HG02938 (cell line): ENCODE data around the gene TRIM62.
"Not testable (repeated sequence)": the region's sequence is repeated elsewhere in the genome, so short reads cannot be mapped to it uniquely, and the experiment has no call there.

Source experiments
- ATAC-seq: cut with Tn5 transposase; IDR thresholded peaks from one replicate; pipeline ENCODE4 v1.9.1; 2021; ENCODE audit warnings: mild to moderate bottlenecking, moderate library complexity; ENCODE audit not compliant: unreplicated experiment

TRIM62 gene

DNA sequence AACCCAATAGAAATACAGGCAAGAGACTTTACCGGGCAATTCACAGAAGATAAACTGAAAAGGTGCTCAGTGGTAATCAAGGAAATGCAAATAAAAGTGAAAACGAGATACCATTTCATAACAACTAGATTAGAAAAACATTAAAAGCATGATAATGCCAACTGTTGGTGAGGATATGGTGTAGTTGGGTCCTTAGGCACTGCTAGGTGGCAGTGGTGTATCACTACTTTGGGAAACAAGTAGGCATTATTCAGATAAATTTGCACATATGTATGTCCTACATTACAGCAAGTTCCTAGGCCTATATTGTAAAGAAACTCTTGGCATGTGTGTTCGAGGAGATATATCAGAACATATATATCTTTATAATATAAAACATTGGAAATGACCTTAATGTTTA lies 69.9 kb downstream of the TRIM62 start:
- no peak for ATAC-seq

DNA sequence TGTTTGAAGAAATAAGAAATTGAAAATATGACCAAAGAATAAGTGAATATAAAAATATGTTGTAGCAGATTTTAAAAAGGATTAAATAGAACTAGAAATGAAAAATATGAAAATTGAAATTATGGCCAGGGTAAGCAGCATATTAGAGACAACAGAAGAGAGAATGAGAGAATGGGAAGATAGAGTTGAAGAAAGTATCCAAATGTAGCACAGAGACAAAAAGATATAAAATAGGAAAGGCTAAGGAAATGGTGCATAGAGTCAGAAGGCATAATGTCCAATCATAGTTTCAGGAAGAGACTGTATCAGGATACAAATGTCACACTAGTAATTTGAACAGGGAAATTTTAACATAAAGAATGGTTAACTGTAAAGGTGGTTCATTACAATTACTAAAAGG lies 71.4 kb downstream of the TRIM62 start:
- ATAC-seq = no peak

DNA sequence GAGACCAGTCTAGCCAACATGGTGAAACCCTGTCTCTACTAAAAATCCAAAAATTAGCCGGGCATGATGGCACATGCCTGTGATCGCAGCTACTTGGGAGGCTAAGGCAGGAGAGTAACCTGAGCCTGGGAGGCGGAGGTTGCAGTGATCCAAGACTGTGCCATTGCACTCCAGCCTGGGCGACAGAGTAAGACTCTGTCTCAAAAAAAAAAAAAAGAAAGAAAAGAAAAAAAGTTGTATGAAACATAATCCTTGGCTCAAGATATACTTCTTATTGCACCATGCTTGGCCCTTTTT lies 81.8 kb downstream of the TRIM62 start:
- not testable (repeated sequence) for ATAC-seq

DNA sequence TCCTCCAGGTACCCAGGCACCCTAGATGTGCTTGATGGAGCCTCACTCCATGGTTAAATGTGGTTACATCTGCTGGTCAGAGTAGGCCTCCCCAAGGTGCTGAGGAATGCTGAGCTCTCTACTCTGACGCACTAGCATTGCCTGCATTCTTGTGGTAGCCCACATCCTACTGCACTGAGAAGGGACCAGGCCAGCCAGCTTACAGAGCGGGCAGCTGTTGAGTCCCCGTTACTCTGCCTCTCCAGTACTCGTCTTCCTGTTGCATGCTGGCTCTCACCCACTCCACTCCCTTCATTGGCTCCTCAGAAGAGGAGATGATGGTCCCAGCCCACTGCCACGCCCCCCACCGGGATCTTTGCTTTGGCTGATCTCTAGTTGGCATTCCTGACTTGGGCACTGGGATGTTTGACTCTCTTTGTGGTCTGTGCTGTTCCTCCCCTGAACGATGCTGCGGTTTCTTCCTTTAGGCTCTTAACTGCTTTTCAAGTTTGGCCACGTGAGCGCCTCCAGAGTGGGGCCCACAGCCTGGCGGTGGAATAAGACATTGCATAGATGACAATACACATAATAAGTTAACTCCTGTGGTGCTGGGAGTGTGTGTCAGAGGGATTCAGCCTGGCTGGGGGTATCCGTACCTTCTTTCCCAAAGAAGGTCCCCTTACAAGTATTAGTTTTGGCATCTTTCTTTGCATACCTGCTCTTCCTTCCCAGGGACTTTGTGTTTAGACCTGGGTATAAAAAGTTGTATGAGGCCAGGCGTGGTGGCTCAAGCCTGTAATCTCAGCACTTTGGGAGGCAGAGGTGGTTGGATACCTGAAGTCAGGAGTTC lies 82.3 kb downstream of the TRIM62 start:
- ATAC-seq = peak; percentile 84

DNA sequence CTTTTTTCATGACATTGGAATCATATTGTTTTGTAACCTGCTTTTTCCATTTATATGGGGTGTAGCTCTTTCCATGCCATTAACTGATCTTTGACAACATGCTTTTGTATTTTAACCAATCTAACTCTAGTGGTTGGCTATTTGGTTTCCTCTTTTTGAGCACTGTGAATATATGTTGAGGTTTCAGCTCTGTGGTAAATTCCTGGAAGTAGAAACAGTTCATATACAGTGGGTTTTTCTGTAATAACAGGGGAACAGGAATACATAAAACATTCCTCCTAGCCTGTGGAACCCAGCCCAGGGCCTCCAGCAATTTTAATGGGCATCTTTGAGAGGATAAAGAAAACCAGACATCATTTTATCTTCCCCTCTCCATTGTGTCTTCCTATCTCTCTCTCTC lies 83.5 kb downstream of the TRIM62 start:
- no peak for ATAC-seq

DNA sequence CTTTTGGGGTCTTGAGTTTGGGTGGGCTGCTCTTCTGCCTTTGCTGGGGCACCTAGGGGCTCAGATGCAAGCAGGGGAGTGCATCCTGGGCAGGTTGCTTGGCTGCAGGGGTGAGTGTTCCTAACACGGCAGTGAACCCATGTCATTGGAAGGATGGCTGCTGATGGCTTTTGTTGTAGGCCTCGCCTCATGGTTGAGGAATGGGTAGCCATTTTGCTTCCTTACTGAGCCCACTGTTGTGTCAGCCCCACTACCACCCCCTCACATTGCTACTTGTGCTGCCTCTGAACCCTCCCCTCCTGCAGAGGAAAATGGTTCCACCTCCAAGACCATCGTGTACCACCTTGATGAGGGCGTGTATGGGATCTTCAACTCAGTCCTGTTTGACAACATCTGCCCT lies 84.1 kb downstream of the TRIM62 start:
- no peak for ATAC-seq

DNA sequence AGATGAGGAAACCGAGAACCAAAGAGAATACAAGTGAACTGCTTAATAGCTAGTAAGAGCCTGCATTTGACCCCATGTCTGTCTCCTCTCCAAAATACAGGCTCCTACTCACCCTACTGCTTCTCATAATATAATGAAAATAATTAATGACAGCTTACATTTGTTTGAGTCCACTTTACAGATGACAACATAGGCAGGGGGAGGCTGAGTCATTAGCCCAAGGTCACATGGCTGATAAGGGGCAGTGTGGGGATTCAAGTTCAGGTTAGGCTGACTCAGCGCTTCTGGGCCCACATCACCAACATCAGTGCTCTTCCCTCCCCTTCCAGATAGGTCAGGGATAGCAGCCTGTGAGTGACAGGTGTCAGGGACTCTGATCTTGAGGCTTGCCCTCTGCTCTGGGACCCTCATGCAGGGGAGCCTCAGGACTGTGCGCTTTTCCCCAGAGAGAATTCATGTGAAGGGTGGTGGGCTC lies 84.7 kb downstream of the TRIM62 start:
- no peak for ATAC-seq

DNA sequence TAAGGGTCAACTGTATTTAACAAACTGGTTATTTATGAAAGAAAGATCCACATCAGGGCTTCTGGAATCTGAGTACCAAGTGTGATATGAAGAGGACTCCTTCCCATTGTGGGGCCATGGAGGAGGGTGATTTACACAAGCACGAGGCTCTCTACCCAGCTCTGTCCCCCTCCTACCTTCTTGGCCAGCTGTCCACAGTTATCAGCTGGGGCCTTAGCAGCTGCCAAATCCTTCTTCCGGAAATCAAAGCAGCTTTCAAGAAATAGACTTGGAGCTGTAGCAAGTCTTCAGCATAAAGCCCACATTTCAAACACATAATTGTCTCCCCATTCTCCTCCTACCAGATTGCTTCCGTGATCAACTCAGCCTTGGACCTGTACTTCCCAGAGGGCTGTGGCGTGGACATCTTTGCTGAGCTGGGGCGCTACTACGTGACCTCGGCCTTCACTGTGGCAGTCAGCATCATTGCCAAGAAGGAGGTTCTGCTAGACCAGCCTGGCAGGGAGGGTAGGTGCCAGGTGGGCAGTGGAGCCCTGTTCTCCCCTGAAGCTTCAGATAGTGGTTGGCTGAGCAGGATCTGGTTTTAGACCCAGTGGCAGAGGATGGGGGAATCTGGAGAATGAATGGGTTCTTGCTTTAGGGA lies 85.4 kb downstream of the TRIM62 start:
- ATAC-seq = no peak
